GM18526 (cell line): ENCODE data around the gene RBM4B.
A peak's percentile ranks its signal among the peaks of the same experiment; 100 is the strongest.

ENCODE experiments used
- POLR2A ChIP-seq: IDR thresholded peaks from 3 replicates; pipeline ENCODE4 v1.6.1; 2011; ENCODE audit not compliant: insufficient read length; ENCODE audit errors: extremely low read depth

Gene RBM4B

GRCh38 chr11:66617155-66617834 lies 60.4 kb downstream of the RBM4B start:
- no peak for TF ChIP-seq POLR2A

GRCh38 chr11:66616379-66617154 lies 61.1 kb downstream of the RBM4B start, which contains the start of gene RBM14:
Gene RBM14, plus strand, starts transcription at chr11:66616630. Its CDS starts 91 bp downstream, at chr11:66616721.
- TF ChIP-seq POLR2A: peak; percentile 99
